Common myeloid progenitor, CD34-positive (primary cell): ENCODE results near the gene SDF4.

Source experiments
- CTCF ChIA-PET: fragments of 350-600 bp; sonication (Branson Sonifier 250); formaldehyde crosslinking; loops from one replicate; lab custom pipeline; 2021; ENCODE audit warnings: antibody characterized with exemption; lab: Charles Lee
- POLR2A ChIA-PET: fragments of 350-600 bp; sonication (Branson Sonifier 250); formaldehyde crosslinking; loops from one replicate; lab custom pipeline; 2021; ENCODE audit warnings: antibody characterized with exemption; lab: Charles Lee
- DNase-seq, 3 donors: peaks; one replicate each; pipeline versions ENCODE4 v3.0.0 to v3.0.0-alpha.2; 2013
- H3K27ac ChIP-seq, 2 experiments: 1 replicate in 1 of 2; 2 replicates in 1 of 2; pipeline ENCODE4 v1.7.0; 2013; ENCODE audit warnings: inconsistent platforms in 2 of 2, low read length in 2 of 2, mild to moderate bottlenecking in 2 of 2, low read depth in 1 of 2, moderate library complexity in 1 of 2; ENCODE audit not compliant: severe bottlenecking in 2 of 2, insufficient read depth in 1 of 2, poor library complexity in 1 of 2
- H3K27me3 ChIP-seq, 5 experiments: replicated peaks in 2 of 5; 1 replicate in 3 of 5; 2 replicates in 2 of 5; pipeline versions ENCODE4 v1.6.1 to v1.7.0; 2013; ENCODE audit warnings: low read length in 4 of 5, mild to moderate bottlenecking in 2 of 5, moderate library complexity in 2 of 5, inconsistent platforms in 1 of 5; ENCODE audit not compliant: insufficient read depth in 5 of 5, control insufficient read depth in 4 of 5
- H3K36me3 ChIP-seq, 4 experiments: 1 replicate in 2 of 4; 2 replicates in 2 of 4; pipeline versions ENCODE4 v1.6.1 to v1.7.0; 2013; ENCODE audit warnings: low read length in 3 of 4, control low read depth in 1 of 4, mild to moderate bottlenecking in 1 of 4; ENCODE audit not compliant: control insufficient read depth in 4 of 4, insufficient read depth in 4 of 4
- H3K4me1 ChIP-seq, 4 experiments: 1 replicate in 3 of 4; 2 replicates in 1 of 4; pipeline versions ENCODE4 v1.6.1 to v1.7.1; 2013; ENCODE audit warnings: low read length in 3 of 4, mild to moderate bottlenecking in 3 of 4, control low read depth in 1 of 4, inconsistent platforms in 1 of 4, moderate library complexity in 1 of 4; ENCODE audit not compliant: control insufficient read depth in 4 of 4, insufficient read depth in 4 of 4; ENCODE audit errors: control extremely low read depth in 1 of 4
- H3K4me3 ChIP-seq, 7 experiments: 1 replicate in 4 of 7; 2 replicates in 3 of 7; pipeline versions ENCODE4 v1.5.1 to v1.7.0; 2013; ENCODE audit warnings: mild to moderate bottlenecking in 7 of 7, low read length in 6 of 7, moderate library complexity in 6 of 7, inconsistent platforms in 2 of 7, low read depth in 2 of 7, control low read depth in 1 of 7; ENCODE audit not compliant: insufficient read depth in 4 of 7, control insufficient read depth in 1 of 7; ENCODE audit errors: extremely low read depth in 1 of 7
- H3K9me3 ChIP-seq, 5 experiments: 1 replicate in 4 of 5; 2 replicates in 1 of 5; pipeline versions ENCODE4 v1.6.1 to v1.7.1; 2013; ENCODE audit warnings: low read length in 4 of 5, mild to moderate bottlenecking in 2 of 5, inconsistent platforms in 1 of 5, low read depth in 1 of 5, moderate library complexity in 1 of 5; ENCODE audit not compliant: control insufficient read depth in 4 of 5, insufficient read depth in 2 of 5; ENCODE audit errors: control extremely low read depth in 1 of 5
- WGBS: methylation state at CpG from one replicate; pipeline ENCODE4 v1.1.5; 2013; ENCODE audit not compliant: insufficient coverage; 5-methylcytosine and 5-hydroxymethylcytosine counted together

The SDF4 gene

GRCh38 chr1:1267488-1268283 lies 35.9 kb upstream of the SDF4 start:
- Histone ChIP-seq H3K27ac (no peak overlapping the region), H3K36me3 (peaks cover 9 to 69% (median 34%) of the 10 kb centered on the region in 4 experiments)
- CTCF ChIA-PET, result interaction anchor here (1.2 kb wide), 1 partner anchor 146 kb away, joined by 3 read pairs; no protein-coding TSS in a partner anchor

DNA sequence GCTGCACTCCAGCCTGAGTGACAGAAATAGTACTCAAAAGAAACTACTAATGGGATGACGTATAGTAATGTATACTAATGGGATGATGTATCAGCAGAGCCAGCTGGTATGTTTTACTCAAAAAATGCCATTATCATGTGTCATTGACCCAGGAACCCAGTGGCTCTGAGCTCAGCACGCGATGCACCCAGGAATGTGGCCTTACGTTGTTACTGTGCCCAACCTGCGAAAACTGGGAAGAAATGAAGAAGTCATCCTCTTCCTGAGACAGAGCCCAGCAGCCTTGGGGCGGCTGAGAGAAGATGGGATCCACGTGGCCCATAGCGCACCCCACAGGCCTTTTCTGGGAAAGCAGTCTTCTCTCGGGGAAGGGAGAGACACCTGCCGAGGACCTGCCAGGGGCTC lies 33.1 kb upstream of the SDF4 start:
- Histone ChIP-seq H3K27me3 (no peaks in the 10 kb centered on the region), H3K36me3 (peaks cover 4 to 77% (median 49%) of the 10 kb centered on the region in 4 experiments), H3K4me3 (no peak overlapping the region), H3K4me1 (peaks cover 0 to 6% (median 4%) of the 10 kb centered on the region in 4 experiments), H3K27ac (no peak overlapping the region), H3K9me3 (no peaks in the 10 kb centered on the region)
- DNase-seq, result peak in 1 of 3 donors; percentile 24
- WGBS, result 98% methylated on average over 10 of the region's 10 CpGs
- CTCF ChIA-PET, result interaction anchor here (0.6 to 2.4 kb wide), 3 partner anchors 27 to 148 kb away, joined by 3 to 7 read pairs (median 3); no protein-coding TSS in a partner anchor
- POLR2A ChIA-PET, result no interaction called here

More at GRCh38 chr1:1267488-1268283, 35.9 kb upstream of the SDF4 start:
- POLR2A ChIA-PET, result interaction anchor here (0.6 kb wide), 1 partner anchor 196 kb away, joined by 4 read pairs; no protein-coding TSS in a partner anchor
- DNase-seq, result no peak
- no peaks in the 10 kb centered on the region for H3K27me3 ChIP-seq
- WGBS, result 97% methylated on average over 37 of the region's 39 CpGs
- no peak overlapping the region for H3K4me3 ChIP-seq
- H3K4me1 ChIP-seq, result peaks cover 4 to 19% (median 13%) of the 10 kb centered on the region in 4 experiments
- no peaks in the 10 kb centered on the region for H3K9me3 ChIP-seq

- no peaks in the 10 kb centered on the region for H3K27me3 ChIP-seq
- peaks cover 0 to 6% (median 4%) of the 10 kb centered on the region in 4 experiments for H3K4me1 ChIP-seq
- ChIA-PET CTCF (interaction anchor here (0.9 to 2.4 kb wide), 2 partner anchors 28 to 142 kb away, joined by 3 to 7 read pairs; no protein-coding TSS in a partner anchor), POLR2A (interaction anchor here (0.9 kb wide), 1 partner anchor 9 kb away, joined by 8 read pairs; the partner anchor contains the start of gene UBE2J2)
- DNase-seq, result no peak
- H3K4me3 ChIP-seq, result no peak overlapping the region
- 93% methylated on average over 9 of the region's 9 CpGs for WGBS
- peaks cover 4 to 81% (median 54%) of the 10 kb centered on the region in 4 experiments for H3K36me3 ChIP-seq
- H3K27ac ChIP-seq, result no peak overlapping the region
- H3K9me3 ChIP-seq, result no peaks in the 10 kb centered on the region
Observed at GRCh38 chr1:1264026-1264425, 32.2 kb upstream of the SDF4 start.

DNA sequence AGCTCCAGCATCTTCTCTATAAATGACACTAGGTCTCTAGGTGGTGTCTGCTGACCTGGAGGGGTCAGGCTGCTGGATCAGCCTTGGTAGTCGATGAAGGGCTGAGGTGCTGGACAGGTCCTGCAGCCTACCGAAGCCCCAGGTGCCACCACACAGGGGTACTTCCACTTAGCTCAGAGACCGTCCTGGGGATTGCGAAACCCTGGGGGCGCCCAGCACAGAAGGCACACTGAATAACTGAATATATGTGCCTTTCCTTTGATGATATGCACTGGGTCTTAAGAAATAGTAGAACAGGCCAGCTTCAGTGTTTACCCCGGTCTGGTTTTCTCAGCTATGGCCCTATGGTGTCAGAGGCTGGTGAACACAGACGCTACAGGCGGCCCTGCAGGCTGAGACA lies 31.0 kb upstream of the SDF4 start:
- ChIA-PET POLR2A (no interaction called here), CTCF (interaction anchor here (0.7 to 1.2 kb wide), 2 partner anchors 9 to 140 kb away, joined by 3 to 4 read pairs; no protein-coding TSS in a partner anchor)
- peaks cover 0 to 6% (median 4%) of the 10 kb centered on the region in 4 experiments for H3K4me1 ChIP-seq
- H3K36me3 ChIP-seq, result peaks cover 4 to 77% (median 52%) of the 10 kb centered on the region in 4 experiments
- no peak overlapping the region for H3K4me3 ChIP-seq
- no peaks in the 10 kb centered on the region for H3K27me3 ChIP-seq
- no peak for DNase-seq
- 97% methylated on average over 8 of the region's 8 CpGs for WGBS
- no peaks in the 10 kb centered on the region for H3K9me3 ChIP-seq
- no peak overlapping the region for H3K27ac ChIP-seq

- H3K27ac ChIP-seq, result no peak overlapping the region
Observed at GRCh38 chr1:1262071-1262470, 30.3 kb upstream of the SDF4 start.

DNA sequence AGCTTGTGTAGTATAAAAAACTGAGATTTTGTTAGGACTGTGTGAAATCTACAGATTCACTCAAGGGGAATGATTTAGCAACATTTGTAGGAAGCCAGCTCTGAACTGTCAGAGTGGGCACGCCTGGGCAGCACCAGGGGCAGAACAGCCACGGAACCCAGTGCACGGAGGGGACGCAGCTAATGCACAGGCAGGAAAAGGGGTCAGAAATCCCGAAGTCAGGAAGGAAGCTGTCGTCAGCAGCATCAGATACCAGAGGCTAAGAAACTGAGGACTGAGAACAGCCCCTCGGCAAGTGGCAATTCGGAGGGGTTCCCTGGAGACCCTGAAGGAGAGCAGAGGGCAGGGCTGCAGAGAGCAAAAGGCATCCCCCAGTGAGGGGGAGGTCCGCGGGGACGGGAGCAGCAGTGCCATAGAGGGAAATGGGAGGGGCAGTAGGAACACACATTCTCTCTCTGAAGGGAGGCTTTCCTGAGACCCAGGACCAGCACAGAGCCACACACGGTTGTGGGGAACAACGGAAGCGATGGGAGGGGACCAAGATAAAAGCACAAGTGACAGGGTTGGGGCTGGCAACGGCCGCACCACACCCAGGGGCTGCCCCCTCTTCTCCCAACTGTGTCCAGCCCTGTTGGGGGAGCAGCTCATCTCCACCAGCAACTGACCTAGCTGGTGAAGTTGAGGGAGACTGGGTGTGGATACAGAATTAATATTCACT lies 29.2 kb upstream of the SDF4 start:
- DNase-seq, result no peak
- no peaks in the 10 kb centered on the region for H3K9me3 ChIP-seq
- peaks cover 0 to 6% (median 4%) of the 10 kb centered on the region in 4 experiments for H3K4me1 ChIP-seq
- ChIA-PET POLR2A (interaction anchor here (0.9 kb wide), 1 partner anchor 14 kb away, joined by 3 read pairs; no protein-coding TSS in a partner anchor), CTCF (interaction anchor here (1.0 to 3.5 kb wide), 3 partner anchors 10 to 138 kb away, joined by 3 to 10 read pairs (median 4); no protein-coding TSS in a partner anchor)
- no peak overlapping the region for H3K4me3 ChIP-seq
- no peaks in the 10 kb centered on the region for H3K27me3 ChIP-seq
- no peak overlapping the region for H3K27ac ChIP-seq
- 63% methylated on average over 11 of the region's 16 CpGs for WGBS
- H3K36me3 ChIP-seq, result peaks cover 2 to 80% (median 49%) of the 10 kb centered on the region in 4 experiments

More at GRCh38 chr1:1262071-1262470, 30.3 kb upstream of the SDF4 start:
- CTCF ChIA-PET, result interaction anchor here (0.7 to 3.5 kb wide), 3 partner anchors 9 to 140 kb away, joined by 3 to 10 read pairs (median 4); no protein-coding TSS in a partner anchor
- Histone ChIP-seq H3K36me3 (peaks cover 2 to 75% (median 47%) of the 10 kb centered on the region in 4 experiments), H3K27me3 (no peaks in the 10 kb centered on the region), H3K4me3 (no peak overlapping the region), H3K4me1 (peaks cover 0 to 6% (median 4%) of the 10 kb centered on the region in 4 experiments), H3K9me3 (no peaks in the 10 kb centered on the region)
- DNase-seq, result no peak
- WGBS, result 98% methylated on average over 15 of the region's 17 CpGs
- POLR2A ChIA-PET, result no interaction called here
